GM19452 (cell line): ENCODE measurements around the gene ETFA.

Experiments
- ATAC-seq: cut with Tn5 transposase; IDR thresholded peaks from one replicate; pipeline ENCODE4 v1.9.1; 2021; ENCODE audit not compliant: unreplicated experiment

Gene ETFA

GRCh38 chr15:76176487-76177085 lies 134.7 kb downstream of the ETFA start:
- no peak for ATAC-seq

- ATAC-seq, result no peak
These were observed 135.2 kb downstream of the ETFA start for GRCh38 chr15:76176059-76176458.

GRCh38 chr15:76175442-76175841 lies 135.8 kb downstream of the ETFA start:
- no peak for ATAC-seq

- ATAC-seq, result no peak
These were observed 136.6 kb downstream of the ETFA start for GRCh38 chr15:76174654-76175053.

GRCh38 chr15:76173317-76173834 lies 137.9 kb downstream of the ETFA start:
- ATAC-seq, result no peak

- no peak for ATAC-seq
These were observed 138.5 kb downstream of the ETFA start for GRCh38 chr15:76172782-76173181.

GRCh38 chr15:76169911-76170800 lies 141.1 kb downstream of the ETFA start:
- ATAC-seq, result no peak

- ATAC-seq, result no peak
These were observed 142.3 kb downstream of the ETFA start for GRCh38 chr15:76169018-76169417.

- ATAC-seq, result no peak
These were observed 142.9 kb downstream of the ETFA start for GRCh38 chr15:76168237-76168984.

GRCh38 chr15:76165951-76166350 lies 145.3 kb downstream of the ETFA start:
- ATAC-seq, result no peak
